22Rv1 (cell line): ENCODE data around the gene TIAM2.

Experiments used
- ZFX ChIP-seq: fragments of 450-650 bp; IDR thresholded peaks from 2 replicates; pipeline ENCODE4 v1.6.1; 2017; ENCODE audit warnings: antibody characterized with exemption, borderline replicate concordance
- TF ChIP-seq, protein P1 (sequence below): fragments of 450-650 bp; IDR thresholded peaks from 2 replicates; pipeline ENCODE4 v1.5.1; 2017; ENCODE audit warnings: mild to moderate bottlenecking

DNA sequence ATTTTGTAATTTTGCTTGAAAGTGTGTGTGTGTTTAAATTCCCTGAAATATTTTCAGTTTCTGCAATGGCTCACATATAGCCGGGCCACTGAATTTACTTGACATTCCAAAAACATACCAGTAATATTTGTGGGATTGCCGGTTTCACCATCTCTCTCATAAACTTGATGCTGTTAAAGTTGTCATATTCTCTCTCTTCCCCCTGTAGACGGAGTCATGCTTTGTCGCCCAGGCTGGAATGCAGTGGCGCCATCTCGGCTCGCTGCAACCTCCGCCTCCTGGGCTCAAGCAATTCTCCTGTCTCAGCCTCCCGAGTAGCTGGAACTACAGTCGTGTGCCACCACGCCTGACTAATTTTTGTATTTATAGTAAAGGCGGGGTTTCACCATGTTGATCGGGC, 122.1 kb downstream of the TIAM2 start:
- no peak for TF ChIP-seq ZFX
- TF ChIP-seq, protein P1, sequence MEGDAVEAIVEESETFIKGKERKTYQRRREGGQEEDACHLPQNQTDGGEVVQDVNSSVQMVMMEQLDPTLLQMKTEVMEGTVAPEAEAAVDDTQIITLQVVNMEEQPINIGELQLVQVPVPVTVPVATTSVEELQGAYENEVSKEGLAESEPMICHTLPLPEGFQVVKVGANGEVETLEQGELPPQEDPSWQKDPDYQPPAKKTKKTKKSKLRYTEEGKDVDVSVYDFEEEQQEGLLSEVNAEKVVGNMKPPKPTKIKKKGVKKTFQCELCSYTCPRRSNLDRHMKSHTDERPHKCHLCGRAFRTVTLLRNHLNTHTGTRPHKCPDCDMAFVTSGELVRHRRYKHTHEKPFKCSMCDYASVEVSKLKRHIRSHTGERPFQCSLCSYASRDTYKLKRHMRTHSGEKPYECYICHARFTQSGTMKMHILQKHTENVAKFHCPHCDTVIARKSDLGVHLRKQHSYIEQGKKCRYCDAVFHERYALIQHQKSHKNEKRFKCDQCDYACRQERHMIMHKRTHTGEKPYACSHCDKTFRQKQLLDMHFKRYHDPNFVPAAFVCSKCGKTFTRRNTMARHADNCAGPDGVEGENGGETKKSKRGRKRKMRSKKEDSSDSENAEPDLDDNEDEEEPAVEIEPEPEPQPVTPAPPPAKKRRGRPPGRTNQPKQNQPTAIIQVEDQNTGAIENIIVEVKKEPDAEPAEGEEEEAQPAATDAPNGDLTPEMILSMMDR, result no peak
